ENCODE measurements around the gene SLC28A1. TPM values are rescaled to one million over a fixed set of nuclear protein-coding genes. Genes with fewer than 3 reads are reported as not detected.

Gene SLC28A1
- total RNA-seq, 1 experiment from 2014 or later = not detected

- Histone ChIP-seq H3K4me2 (ENCODE audit: low read depth, low read length, poor library complexity, severe bottlenecking) (no peak overlapping the region), H3K9me3 (ENCODE audit: low read length) (no peaks in the 10 kb centered on the region), H3K36me3 (ENCODE audit: insufficient read depth, low read length) (no peaks in the 10 kb centered on the region), H4K20me1 (ENCODE audit: insufficient read depth, low read depth, low read length) (no peaks in the 10 kb centered on the region), H3K9ac (ENCODE audit: low read length) (no peak overlapping the region), H3K79me2 (ENCODE audit: low read length) (no peaks in the 10 kb centered on the region), H3K4me1 (ENCODE audit: low read length) (no peaks in the 10 kb centered on the region), H3K9me2 (replicated peaks; ENCODE audit: insufficient read depth, low read length) (no peaks in the 10 kb centered on the region), H3K4me3 (ENCODE audit: low read length) (no peak overlapping the region), H3K27me3 (ENCODE audit: low read length) (no peaks in the 10 kb centered on the region), H3K27ac (ENCODE audit: low read length) (no peak overlapping the region), H2AFZ (ENCODE audit: low read length) (no peak overlapping the region)
- DNase-seq = no peak
These were observed 6.3 kb downstream of the SLC28A1 start for GRCh38 chr15:84890670-84891162.

- Histone ChIP-seq H3K9me2 (replicated peaks; ENCODE audit: insufficient read depth, low read length) (no peaks in the 10 kb centered on the region), H4K20me1 (ENCODE audit: insufficient read depth, low read depth, low read length) (no peaks in the 10 kb centered on the region), H3K4me3 (ENCODE audit: low read length) (no peak overlapping the region), H2AFZ (ENCODE audit: low read length) (no peak overlapping the region), H3K4me2 (ENCODE audit: low read depth, low read length, poor library complexity, severe bottlenecking) (no peak overlapping the region), H3K27me3 (ENCODE audit: low read length) (no peaks in the 10 kb centered on the region), H3K9ac (ENCODE audit: low read length) (no peak overlapping the region), H3K4me1 (ENCODE audit: low read length) (no peaks in the 10 kb centered on the region), H3K27ac (ENCODE audit: low read length) (no peak overlapping the region), H3K36me3 (ENCODE audit: insufficient read depth, low read length) (no peaks in the 10 kb centered on the region), H3K79me2 (ENCODE audit: low read length) (no peaks in the 10 kb centered on the region), H3K9me3 (ENCODE audit: low read length) (no peaks in the 10 kb centered on the region)
- no peak for DNase-seq
These were observed 6.9 kb downstream of the SLC28A1 start for GRCh38 chr15:84891339-84891738.

- H3K4me2 ChIP-seq (ENCODE audit: low read depth, low read length, poor library complexity, severe bottlenecking) = no peak overlapping the region
- no peak overlapping the region for H3K27ac ChIP-seq (ENCODE audit: low read length)
- H2AFZ ChIP-seq (ENCODE audit: low read length) = no peak overlapping the region
- H3K36me3 ChIP-seq (ENCODE audit: insufficient read depth, low read length) = no peaks in the 10 kb centered on the region
- H3K27me3 ChIP-seq (ENCODE audit: low read length) = no peaks in the 10 kb centered on the region
- no peaks in the 10 kb centered on the region for H3K4me1 ChIP-seq (ENCODE audit: low read length)
- no peaks in the 10 kb centered on the region for H3K79me2 ChIP-seq (ENCODE audit: low read length)
- no peaks in the 10 kb centered on the region for H3K9me3 ChIP-seq (ENCODE audit: low read length)
- H3K4me3 ChIP-seq (ENCODE audit: low read length) = no peak overlapping the region
- DNase-seq = no peak
- no peaks in the 10 kb centered on the region for H4K20me1 ChIP-seq (ENCODE audit: insufficient read depth, low read depth, low read length)
- no peaks in the 10 kb centered on the region for H3K9me2 ChIP-seq (replicated peaks; ENCODE audit: insufficient read depth, low read length)
- H3K9ac ChIP-seq (ENCODE audit: low read length) = no peak overlapping the region
These were observed 8.4 kb downstream of the SLC28A1 start for GRCh38 chr15:84892786-84893307.

- Histone ChIP-seq H3K9ac (ENCODE audit: low read length) (no peak overlapping the region), H3K36me3 (ENCODE audit: insufficient read depth, low read length) (no peaks in the 10 kb centered on the region), H3K4me3 (ENCODE audit: low read length) (no peak overlapping the region), H3K4me1 (ENCODE audit: low read length) (no peaks in the 10 kb centered on the region), H3K9me3 (ENCODE audit: low read length) (no peaks in the 10 kb centered on the region), H4K20me1 (ENCODE audit: insufficient read depth, low read depth, low read length) (no peaks in the 10 kb centered on the region), H2AFZ (ENCODE audit: low read length) (no peak overlapping the region), H3K27me3 (ENCODE audit: low read length) (no peaks in the 10 kb centered on the region), H3K4me2 (ENCODE audit: low read depth, low read length, poor library complexity, severe bottlenecking) (no peak overlapping the region), H3K79me2 (ENCODE audit: low read length) (no peaks in the 10 kb centered on the region), H3K27ac (ENCODE audit: low read length) (no peak overlapping the region), H3K9me2 (replicated peaks; ENCODE audit: insufficient read depth, low read length) (no peaks in the 10 kb centered on the region)
- no peak for DNase-seq
These were observed 9.1 kb downstream of the SLC28A1 start for GRCh38 chr15:84893607-84894006.

GRCh38 chr15:84894736-84895425 lies 10.4 kb downstream of the SLC28A1 start:
- DNase-seq = no peak
- no peaks in the 10 kb centered on the region for H3K27me3 ChIP-seq (ENCODE audit: low read length)
- H2AFZ ChIP-seq (ENCODE audit: low read length) = no peak overlapping the region
- no peaks in the 10 kb centered on the region for H3K9me2 ChIP-seq (replicated peaks; ENCODE audit: insufficient read depth, low read length)
- H3K9me3 ChIP-seq (ENCODE audit: low read length) = no peaks in the 10 kb centered on the region
- no peaks in the 10 kb centered on the region for H4K20me1 ChIP-seq (ENCODE audit: insufficient read depth, low read depth, low read length)
- H3K4me2 ChIP-seq (ENCODE audit: low read depth, low read length, poor library complexity, severe bottlenecking) = no peak overlapping the region
- H3K4me1 ChIP-seq (ENCODE audit: low read length) = no peaks in the 10 kb centered on the region
- no peak overlapping the region for H3K4me3 ChIP-seq (ENCODE audit: low read length)
- H3K27ac ChIP-seq (ENCODE audit: low read length) = no peak overlapping the region
- H3K36me3 ChIP-seq (ENCODE audit: insufficient read depth, low read length) = no peaks in the 10 kb centered on the region
- H3K9ac ChIP-seq (ENCODE audit: low read length) = no peak overlapping the region
- no peaks in the 10 kb centered on the region for H3K79me2 ChIP-seq (ENCODE audit: low read length)

GRCh38 chr15:84898761-84899160 lies 14.3 kb downstream of the SLC28A1 start:
- no peak overlapping the region for H3K4me3 ChIP-seq (ENCODE audit: low read length)
- H2AFZ ChIP-seq (ENCODE audit: low read length) = no peak overlapping the region
- no peak overlapping the region for H3K9ac ChIP-seq (ENCODE audit: low read length)
- no peaks in the 10 kb centered on the region for H3K4me1 ChIP-seq (ENCODE audit: low read length)
- no peaks in the 10 kb centered on the region for H3K9me2 ChIP-seq (replicated peaks; ENCODE audit: insufficient read depth, low read length)
- H3K79me2 ChIP-seq (ENCODE audit: low read length) = no peaks in the 10 kb centered on the region
- DNase-seq = no peak
- no peaks in the 10 kb centered on the region for H3K27me3 ChIP-seq (ENCODE audit: low read length)
- no peak overlapping the region for H3K27ac ChIP-seq (ENCODE audit: low read length)
- no peaks in the 10 kb centered on the region for H3K9me3 ChIP-seq (ENCODE audit: low read length)
- no peaks in the 10 kb centered on the region for H4K20me1 ChIP-seq (ENCODE audit: insufficient read depth, low read depth, low read length)
- H3K36me3 ChIP-seq (ENCODE audit: insufficient read depth, low read length) = no peaks in the 10 kb centered on the region
- no peak overlapping the region for H3K4me2 ChIP-seq (ENCODE audit: low read depth, low read length, poor library complexity, severe bottlenecking)

- no peak for DNase-seq
- no peaks in the 10 kb centered on the region for H3K9me2 ChIP-seq (replicated peaks; ENCODE audit: insufficient read depth, low read length)
- no peaks in the 10 kb centered on the region for H3K9me3 ChIP-seq (ENCODE audit: low read length)
- H3K27me3 ChIP-seq (ENCODE audit: low read length) = no peaks in the 10 kb centered on the region
- H3K27ac ChIP-seq (ENCODE audit: low read length) = no peak overlapping the region
- no peak overlapping the region for H2AFZ ChIP-seq (ENCODE audit: low read length)
- no peaks in the 10 kb centered on the region for H4K20me1 ChIP-seq (ENCODE audit: insufficient read depth, low read depth, low read length)
- no peaks in the 10 kb centered on the region for H3K4me1 ChIP-seq (ENCODE audit: low read length)
- no peak overlapping the region for H3K4me2 ChIP-seq (ENCODE audit: low read depth, low read length, poor library complexity, severe bottlenecking)
- no peak overlapping the region for H3K9ac ChIP-seq (ENCODE audit: low read length)
- H3K79me2 ChIP-seq (ENCODE audit: low read length) = no peaks in the 10 kb centered on the region
- no peaks in the 10 kb centered on the region for H3K36me3 ChIP-seq (ENCODE audit: insufficient read depth, low read length)
- H3K4me3 ChIP-seq (ENCODE audit: low read length) = no peak overlapping the region
These were observed 15.3 kb downstream of the SLC28A1 start for GRCh38 chr15:84899750-84900149.

- Histone ChIP-seq H3K36me3 (ENCODE audit: insufficient read depth, low read length) (no peaks in the 10 kb centered on the region), H2AFZ (ENCODE audit: low read length) (no peak overlapping the region), H3K4me2 (ENCODE audit: low read depth, low read length, poor library complexity, severe bottlenecking) (no peak overlapping the region), H3K27ac (ENCODE audit: low read length) (no peak overlapping the region), H3K27me3 (ENCODE audit: low read length) (no peaks in the 10 kb centered on the region), H3K9me2 (replicated peaks; ENCODE audit: insufficient read depth, low read length) (no peaks in the 10 kb centered on the region), H4K20me1 (ENCODE audit: insufficient read depth, low read depth, low read length) (no peaks in the 10 kb centered on the region), H3K9ac (ENCODE audit: low read length) (no peak overlapping the region), H3K4me3 (ENCODE audit: low read length) (no peak overlapping the region), H3K4me1 (ENCODE audit: low read length) (no peaks in the 10 kb centered on the region), H3K79me2 (ENCODE audit: low read length) (no peaks in the 10 kb centered on the region), H3K9me3 (ENCODE audit: low read length) (no peaks in the 10 kb centered on the region)
- DNase-seq = no peak
These were observed 17.1 kb downstream of the SLC28A1 start for GRCh38 chr15:84901540-84901939.

Measured in Karpas-422 (cell line).